HG03095 (cell line): ENCODE data around the gene PTGIS.

Experiments
- ATAC-seq: cut with Tn5 transposase; IDR thresholded peaks from one replicate; pipeline ENCODE4 v1.9.1; 2021; ENCODE audit warnings: moderate library complexity; ENCODE audit not compliant: unreplicated experiment

PTGIS gene

GRCh38 chr20:49532285-49532946 lies 35.5 kb downstream of the PTGIS start:
- no peak for ATAC-seq

DNA sequence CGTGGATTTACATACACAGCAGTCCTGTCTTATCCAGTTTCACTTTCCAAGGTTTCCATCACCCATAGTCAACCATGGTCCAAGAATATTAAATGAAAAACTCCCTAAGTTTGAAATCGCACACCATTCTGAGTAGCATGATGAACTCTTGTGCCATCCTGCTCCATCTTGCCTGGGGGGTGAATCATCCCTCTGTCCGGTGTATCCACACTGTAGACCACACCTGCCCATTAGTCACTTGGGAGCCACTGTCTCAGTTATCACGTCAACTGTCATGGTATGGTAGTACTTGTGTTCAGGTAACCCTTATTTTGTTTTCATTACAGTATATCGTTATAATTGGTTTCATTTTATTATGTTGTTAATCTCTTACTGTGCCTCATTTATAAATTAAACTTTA lies 38.5 kb downstream of the PTGIS start:
- ATAC-seq, result no peak

DNA sequence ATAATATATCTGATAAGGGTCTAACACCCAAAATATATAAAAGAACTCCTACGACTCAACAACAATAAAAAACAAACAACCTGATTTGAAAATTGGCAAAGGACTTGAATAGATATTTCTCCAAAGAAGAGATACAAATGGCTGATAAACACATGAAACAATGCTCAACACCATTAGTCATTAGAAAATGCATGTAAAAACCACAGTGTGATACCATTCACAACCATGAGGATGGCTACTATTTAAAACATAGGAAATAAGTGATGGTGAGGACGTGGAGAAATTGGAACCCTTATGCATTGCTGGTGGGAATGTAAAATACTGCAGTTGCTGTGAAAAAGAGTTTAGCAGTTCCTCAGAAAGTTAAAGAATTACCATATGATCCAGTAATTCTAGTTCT lies 41.4 kb downstream of the PTGIS start:
- ATAC-seq, result no peak

- no peak for ATAC-seq
These were observed 41.9 kb downstream of the PTGIS start for GRCh38 chr20:49526056-49526455.

GRCh38 chr20:49523767-49524360 lies 44.1 kb downstream of the PTGIS start:
- ATAC-seq, result no peak

DNA sequence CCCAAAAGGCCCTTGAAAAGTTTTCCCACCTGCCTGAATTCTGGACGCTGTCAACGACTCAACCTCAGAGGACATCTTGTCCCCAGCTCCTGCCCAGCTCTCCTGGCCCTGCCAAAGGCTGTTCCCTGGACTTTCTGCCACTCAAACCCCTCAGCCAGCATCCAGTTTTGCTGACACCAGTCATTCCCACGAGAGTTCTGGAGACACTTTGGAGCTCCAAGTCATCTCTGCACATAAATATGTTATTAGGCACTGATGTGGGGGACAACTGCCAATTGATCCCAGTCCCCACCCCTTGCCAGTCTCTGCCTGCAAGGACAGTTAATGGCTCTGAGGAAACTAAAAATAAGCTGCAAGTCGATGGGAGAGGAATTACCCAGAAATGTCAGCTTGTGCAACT lies 46.6 kb downstream of the PTGIS start:
- ATAC-seq, result no peak

DNA sequence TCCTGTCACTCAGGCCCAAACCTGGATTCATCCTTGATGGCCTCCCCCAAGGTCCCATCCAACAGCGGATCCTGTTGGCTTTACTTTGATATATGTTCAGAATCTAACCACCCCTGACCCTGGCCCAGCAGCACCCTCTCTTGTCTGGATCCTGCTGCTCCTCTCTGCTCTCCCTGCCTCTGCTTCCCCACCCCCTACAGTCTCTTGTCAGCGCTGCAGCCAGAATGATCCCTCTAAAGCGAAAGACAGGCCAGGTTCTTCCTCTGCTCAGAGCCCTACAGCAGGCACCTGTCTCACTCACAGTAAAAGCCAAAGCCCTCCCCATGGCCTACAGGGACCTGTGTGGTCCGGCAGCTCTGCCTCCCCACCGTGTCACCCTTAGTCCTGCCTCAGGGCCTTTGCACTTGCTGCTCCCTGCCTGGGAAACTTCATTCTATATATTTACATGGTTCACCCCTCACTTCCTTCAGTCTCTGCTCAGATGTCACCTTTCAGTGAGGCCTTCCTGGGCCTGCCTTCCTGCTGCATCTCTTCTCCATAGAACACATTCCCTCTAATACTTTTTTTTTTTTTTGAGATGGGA lies 48.1 kb downstream of the PTGIS start:
- ATAC-seq, result no peak

DNA sequence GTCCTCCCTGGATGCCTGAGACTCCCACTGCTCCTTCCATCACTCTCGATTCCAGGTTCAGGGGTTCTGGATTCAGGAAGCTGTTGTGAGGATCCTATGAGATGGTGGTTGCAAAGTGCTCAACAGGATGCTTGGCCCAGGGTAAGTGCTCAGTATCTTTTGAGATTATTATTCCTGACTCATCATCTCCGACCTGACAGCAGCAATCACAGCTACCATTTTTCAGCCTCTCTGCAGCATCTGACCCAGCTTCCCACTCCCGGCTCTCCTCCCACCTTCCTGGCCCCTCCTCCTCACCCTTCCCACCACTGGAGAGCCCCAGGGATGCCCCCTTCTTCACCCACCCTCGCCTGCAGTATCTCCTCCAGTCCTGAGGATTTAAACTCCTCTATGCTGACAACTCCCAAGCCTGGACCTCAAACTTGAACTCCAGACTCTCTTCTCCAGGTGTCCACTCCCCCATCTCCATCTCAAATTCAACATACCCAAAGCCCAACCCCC lies 48.7 kb downstream of the PTGIS start:
- no peak for ATAC-seq

DNA sequence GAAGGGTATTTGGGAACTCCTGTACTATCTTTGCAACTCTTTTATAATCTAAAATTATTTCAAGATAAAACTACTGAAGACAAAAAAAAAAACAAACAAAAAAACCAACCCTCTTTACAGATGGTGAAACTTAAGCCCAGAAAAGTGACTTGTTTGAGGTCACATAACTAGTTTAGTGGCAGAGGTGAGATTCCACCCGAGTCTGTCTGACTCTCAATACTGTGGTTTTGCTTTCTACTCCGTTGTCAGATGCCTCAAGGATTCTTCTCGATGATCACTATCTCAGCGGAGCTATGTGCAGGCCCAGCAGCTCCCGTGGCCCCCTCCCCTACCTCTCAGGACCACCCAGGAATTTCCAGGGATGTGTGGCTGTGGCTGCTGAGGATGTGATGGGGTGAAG lies 49.4 kb downstream of the PTGIS start:
- ATAC-seq, result no peak

GRCh38 chr20:49517805-49518100 lies 50.2 kb downstream of the PTGIS start:
- ATAC-seq, result no peak

DNA sequence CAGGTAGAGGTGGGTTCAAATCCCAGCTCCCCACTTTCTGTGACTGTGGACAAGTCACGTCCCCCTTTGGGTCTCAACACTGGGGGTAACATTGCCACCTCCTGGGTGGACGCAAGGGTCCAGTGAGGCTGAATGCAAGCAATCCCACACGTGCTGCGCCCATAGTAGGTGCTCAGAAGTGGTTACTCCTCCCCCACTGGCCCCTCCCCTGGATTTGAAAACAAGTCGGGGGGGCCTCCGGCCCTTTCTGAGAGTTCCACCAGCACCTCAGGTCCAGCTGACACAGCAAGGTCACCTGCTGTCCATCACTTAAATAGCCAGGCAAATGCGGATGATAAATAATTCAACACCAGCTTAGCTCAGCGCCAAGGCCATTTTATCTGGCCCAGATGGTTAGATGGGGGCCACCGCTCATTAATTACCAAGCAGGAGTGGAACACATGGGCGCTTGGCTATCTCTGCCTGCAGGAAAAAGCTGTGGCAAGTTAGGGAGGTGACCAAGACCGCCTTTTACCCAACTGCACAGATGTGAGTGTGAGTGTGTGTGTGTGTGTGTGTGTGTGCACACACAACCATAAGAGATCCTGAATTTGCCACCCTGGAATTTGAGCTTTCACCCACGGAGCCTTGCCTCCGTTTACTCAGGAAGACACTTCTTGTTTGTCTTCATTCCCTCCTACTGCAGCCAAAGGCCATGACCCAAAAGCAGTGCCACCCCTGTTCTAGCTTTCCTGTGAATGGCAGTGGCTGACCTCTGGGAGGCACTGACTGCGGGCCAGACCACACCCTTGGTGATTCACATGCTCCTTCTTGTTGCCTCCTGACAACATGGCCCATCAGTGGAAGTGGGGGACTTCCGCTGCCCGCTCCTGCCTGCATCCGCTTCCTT lies 50.8 kb downstream of the PTGIS start:
- ATAC-seq, result no peak

- no peak for ATAC-seq
These were observed 52.4 kb downstream of the PTGIS start for GRCh38 chr20:49515586-49515985.

DNA sequence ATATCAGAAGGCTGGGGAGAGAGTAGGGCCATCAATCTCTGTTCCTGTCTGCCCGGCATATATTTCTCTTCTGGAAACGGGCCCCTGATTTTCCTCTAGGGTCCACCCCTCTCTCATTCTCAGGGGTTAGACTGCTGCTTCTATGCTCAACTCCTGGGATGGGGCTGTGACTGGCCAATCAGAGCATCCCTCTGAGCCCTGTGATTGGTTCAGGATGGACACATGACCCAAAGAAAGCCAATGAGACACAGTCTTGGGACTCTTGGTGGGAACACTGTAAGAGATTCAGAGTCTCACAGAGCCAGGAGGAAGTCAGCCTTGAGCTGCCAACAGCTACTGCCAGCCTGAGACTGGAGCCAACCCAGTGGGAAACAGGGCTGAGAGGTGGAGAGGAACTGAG lies 54.4 kb downstream of the PTGIS start:
- ATAC-seq, result no peak

- no peak for ATAC-seq
These were observed 54.9 kb downstream of the PTGIS start for GRCh38 chr20:49513009-49513408.

- no peak for ATAC-seq
These were observed 56.0 kb downstream of the PTGIS start for GRCh38 chr20:49511788-49512525.

- no peak for ATAC-seq
These were observed 57.3 kb downstream of the PTGIS start for GRCh38 chr20:49510562-49511122.

GRCh38 chr20:49508435-49509199 lies 59.3 kb downstream of the PTGIS start:
- ATAC-seq, result no peak

GRCh38 chr20:49507741-49508434 lies 60.0 kb downstream of the PTGIS start:
- ATAC-seq, result no peak

- no peak for ATAC-seq
These were observed 62.4 kb downstream of the PTGIS start for GRCh38 chr20:49505518-49505917.
